H9 (cell line): ENCODE measurements around the gene NEDD4L. TPM values are rescaled to one million over a fixed set of nuclear protein-coding genes. Genes with fewer than 3 reads are reported as not detected.

ENCODE experiments used
- DNase-seq: peaks from one replicate; pipeline ENCODE4 v3.0.0-alpha.2; 2017
- H2AFZ ChIP-seq: one replicate; pipeline ENCODE4 v1.6.1; 2013; ENCODE audit warnings: mild to moderate bottlenecking, low read length, control low read depth, moderate library complexity
- H2AK5ac ChIP-seq: 2 replicates; pipeline ENCODE4 v1.6.1; 2013; ENCODE audit warnings: low read length, control low read depth, mixed read lengths; ENCODE audit not compliant: insufficient read length
- H2BK120ac ChIP-seq: one replicate; pipeline ENCODE4 v1.6.1; 2013; ENCODE audit warnings: low read depth, mild to moderate bottlenecking, low read length, control low read depth, inconsistent platforms; ENCODE audit not compliant: poor library complexity, severe bottlenecking
- H2BK12ac ChIP-seq: 2 replicates; pipeline ENCODE4 v1.6.1; 2013; ENCODE audit warnings: low read length, control low read depth, mixed read lengths, low read depth; ENCODE audit not compliant: insufficient read length
- H2BK15ac ChIP-seq: 2 replicates; pipeline ENCODE4 v1.6.1; 2013; ENCODE audit warnings: low read depth, low read length, control low read depth
- H2BK20ac ChIP-seq: one replicate; pipeline ENCODE4 v1.6.1; 2013; ENCODE audit warnings: low read depth, mild to moderate bottlenecking, low read length, control low read depth, inconsistent platforms; ENCODE audit not compliant: poor library complexity, severe bottlenecking
- H2BK5ac ChIP-seq: 2 replicates; pipeline ENCODE4 v1.6.1; 2013; ENCODE audit warnings: low read length, control low read depth, mixed read lengths; ENCODE audit not compliant: insufficient read length
- H3K14ac ChIP-seq: 2 replicates; pipeline ENCODE4 v1.6.1; 2013; ENCODE audit warnings: low read length, control low read depth; ENCODE audit not compliant: insufficient read depth
- H3K18ac ChIP-seq: 2 replicates; pipeline ENCODE4 v1.6.1; 2013; ENCODE audit warnings: low read depth, mild to moderate bottlenecking, mixed read lengths, low read length, control low read depth; ENCODE audit not compliant: insufficient read length
- H3K23ac ChIP-seq: 2 replicates; pipeline ENCODE4 v1.6.1; 2013; ENCODE audit warnings: low read length, control low read depth, mixed read lengths, low read depth; ENCODE audit not compliant: insufficient read length
- H3K23me2 ChIP-seq: 2 replicates; pipeline ENCODE4 v1.6.1; 2013; ENCODE audit warnings: low read depth, mild to moderate bottlenecking, mixed read lengths, low read length, control low read depth; ENCODE audit not compliant: insufficient read length, poor library complexity, severe bottlenecking
- H3K27ac ChIP-seq: 2 replicates; pipeline ENCODE4 v1.5.1; 2013; ENCODE audit warnings: low read length, control low read depth, mixed read lengths, low read depth; ENCODE audit not compliant: insufficient read length
- H3K27me3 ChIP-seq: 2 replicates; pipeline ENCODE4 v1.6.1; 2013; ENCODE audit warnings: low read length, control low read depth, inconsistent platforms; ENCODE audit not compliant: insufficient read depth
- H3K4ac ChIP-seq: 2 replicates; pipeline ENCODE4 v1.6.1; 2013; ENCODE audit warnings: low read depth, mild to moderate bottlenecking, control low read depth, inconsistent platforms, low read length, moderate library complexity
- H3K4me1 ChIP-seq: 2 replicates; pipeline ENCODE4 v1.6.1; 2013; ENCODE audit warnings: low read length, control low read depth, inconsistent platforms; ENCODE audit not compliant: insufficient read depth
- H3K4me2 ChIP-seq: 2 replicates; pipeline ENCODE4 v1.6.1; 2013; ENCODE audit warnings: low read length, control low read depth, mixed read lengths; ENCODE audit not compliant: insufficient read length, insufficient read depth
- H3K56ac ChIP-seq: 2 replicates; pipeline ENCODE4 v1.6.1; 2013; ENCODE audit warnings: low read depth, mild to moderate bottlenecking, mixed read lengths, low read length, control low read depth; ENCODE audit not compliant: insufficient read length
- H3K79me1 ChIP-seq: 2 replicates; pipeline ENCODE4 v1.6.1; 2013; ENCODE audit warnings: low read depth, mild to moderate bottlenecking, moderate library complexity, low read length, control low read depth, inconsistent platforms; ENCODE audit not compliant: insufficient read depth, poor library complexity, severe bottlenecking
- H3K79me2 ChIP-seq: 2 replicates; pipeline ENCODE4 v1.6.1; 2013; ENCODE audit warnings: low read length, control low read depth, inconsistent platforms; ENCODE audit not compliant: insufficient read depth
- H3K9ac ChIP-seq: 2 replicates; pipeline ENCODE4 v1.6.1; 2013; ENCODE audit warnings: low read length, control low read depth, mixed read lengths; ENCODE audit not compliant: insufficient read length; ENCODE audit errors: extremely low read depth
- H3K9me3 ChIP-seq: one replicate; pipeline ENCODE4 v1.6.1; 2013; ENCODE audit warnings: low read depth, low read length, inconsistent platforms; ENCODE audit not compliant: control insufficient read depth
- H3T11ph ChIP-seq: one replicate; pipeline ENCODE4 v1.6.1; 2013; ENCODE audit warnings: mild to moderate bottlenecking, low read length, control low read depth, inconsistent platforms
- H4K20me1 ChIP-seq: one replicate; pipeline ENCODE4 v1.6.1; 2013; ENCODE audit not compliant: control insufficient read depth, insufficient read length, insufficient read depth
- H4K5ac ChIP-seq: 2 replicates; pipeline ENCODE4 v1.6.1; 2013; ENCODE audit warnings: low read depth, mild to moderate bottlenecking, mixed read lengths, low read length, control low read depth; ENCODE audit not compliant: insufficient read length
- H4K8ac ChIP-seq: replicated peaks from 2 replicates; pipeline ENCODE4 v1.6.1; 2013; ENCODE audit warnings: low read length, control low read depth, mixed read lengths, low read depth; ENCODE audit not compliant: insufficient read length
- H4K91ac ChIP-seq: 2 replicates; pipeline ENCODE4 v1.6.1; 2013; ENCODE audit warnings: low read depth, mild to moderate bottlenecking, moderate library complexity, mixed read lengths, low read length, control low read depth; ENCODE audit not compliant: insufficient read length
- H3K27ac Mint-ChIP-seq, 3 experiments: 2 replicates in 2 of 3; 3 replicates in 1 of 3; pipeline ENCODE4 v1.8.0; 2020 to 2021; ENCODE audit warnings: mixed read lengths in 3 of 3, mild to moderate bottlenecking in 1 of 3, moderate library complexity in 1 of 3
- H3K27me3 Mint-ChIP-seq: 2 replicates; pipeline ENCODE4 v1.8.0; 2021; ENCODE audit warnings: low read depth, mild to moderate bottlenecking, moderate library complexity, mixed read lengths
- H3K36me3 Mint-ChIP-seq, 3 experiments: 2 replicates in 2 of 3; 3 replicates in 1 of 3; pipeline ENCODE4 v1.8.0; 2020 to 2021; ENCODE audit warnings: low read depth in 3 of 3, mixed read lengths in 3 of 3; ENCODE audit not compliant: insufficient read depth in 1 of 3
- H3K4me1 Mint-ChIP-seq, 2 experiments: 2 replicates each; pipeline ENCODE4 v1.8.0; 2020; ENCODE audit warnings: mixed read lengths in 2 of 2
- H3K4me3 Mint-ChIP-seq, 2 experiments: 2 replicates in 1 of 2; 3 replicates in 1 of 2; pipeline ENCODE4 v1.8.0; 2020 to 2021; ENCODE audit warnings: mild to moderate bottlenecking in 2 of 2, mixed read lengths in 2 of 2, moderate library complexity in 1 of 2
- H3K9me3 Mint-ChIP-seq, 2 experiments: 2 replicates in 1 of 2; 3 replicates in 1 of 2; pipeline ENCODE4 v1.8.0; 2020; ENCODE audit warnings: mild to moderate bottlenecking in 2 of 2, mixed read lengths in 2 of 2, moderate library complexity in 1 of 2
- WGBS: extraction: QIAGEN DNeasy Blood & Tissue Kit; methylation state at CpG from one replicate; pipeline ENCODE4 v1.1.7; 2013; ENCODE audit warnings: missing lambda C conversion rate, low lambda C conversion rate, mixed read lengths; ENCODE audit not compliant: insufficient read length; ENCODE audit errors: extremely low coverage; 5-methylcytosine and 5-hydroxymethylcytosine counted together
- total RNA-seq: library from RNA; stranded (reverse); gene quantifications from 2 replicates; pipeline ENCODE4 v1.2.1, GENCODE V29; 2021
- TF ChIP-seq, protein P1 (sequence below): fragments of 200-600 bp; sonication (generic); conservative IDR thresholded peaks from 3 replicates; pipeline ENCODE4 v1.8.0; 2021; ENCODE audit warnings: antibody characterized with exemption, mild to moderate bottlenecking

Gene NEDD4L
- total RNA-seq, 1 experiment from 2014 or later, result 76.3 TPM

DNA sequence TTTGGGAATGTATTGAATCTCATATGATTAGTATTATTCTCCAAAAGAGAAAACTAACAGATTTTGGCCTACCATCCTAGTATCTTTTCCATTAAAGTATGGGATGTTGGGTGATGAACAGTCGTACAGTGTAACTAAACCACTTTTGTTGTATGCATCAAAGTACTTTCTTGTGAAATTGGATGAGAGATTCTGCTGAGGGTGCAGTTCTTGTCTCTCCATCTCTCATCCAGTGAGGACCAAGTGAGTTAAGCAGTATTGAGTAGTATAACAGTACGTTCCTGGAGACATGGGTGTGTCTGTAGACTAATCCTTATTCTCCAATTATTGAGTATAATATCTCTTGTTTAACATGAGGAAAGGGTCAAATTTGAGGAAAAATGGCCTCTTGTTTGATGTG is 209.3 kb downstream of the NEDD4L start:
- H3K23ac ChIP-seq, result no peak overlapping the region
- Mint-ChIP-seq H3K4me3 (no peak overlapping the region), H3K27ac (no peak overlapping the region), H3K36me3 (peaks cover 2 to 9% (median 3%) of the 10 kb centered on the region in 3 experiments; a peak in 5 of 7 replicates), H3K9me3 (no peaks in the 10 kb centered on the region), H3K4me1 (peaks cover 39 to 52% of the 10 kb centered on the region in 2 experiments), H3K27me3 (no peaks in the 10 kb centered on the region)
- no peak overlapping the region for H3K4me2 ChIP-seq
- no peak overlapping the region for H3K18ac ChIP-seq
- no peaks in the 10 kb centered on the region for H3K79me2 ChIP-seq
- WGBS, result no CpG with 5 or more reads among the region's 2 CpGs
- no peak overlapping the region for H3K4ac ChIP-seq
- H2BK5ac ChIP-seq, result no peak overlapping the region
- no peak overlapping the region for H2BK20ac ChIP-seq
- peaks cover 2% of the 10 kb centered on the region; the same call in 1 of the 2 replicates for H3K4me1 ChIP-seq
- no peak for DNase-seq
- H2BK12ac ChIP-seq, result no peak overlapping the region
- H2AK5ac ChIP-seq, result no peak overlapping the region
- no peaks in the 10 kb centered on the region for H3K9me3 ChIP-seq
- H3T11ph ChIP-seq, result no peak overlapping the region
- no peaks in the 10 kb centered on the region for H4K20me1 ChIP-seq
- no peak overlapping the region for H3K56ac ChIP-seq
- H2BK15ac ChIP-seq, result no peak overlapping the region
- H2BK120ac ChIP-seq, result no peak overlapping the region
- H3K27ac ChIP-seq, result no peak overlapping the region
- H3K23me2 ChIP-seq, result no peaks in the 10 kb centered on the region
- TF ChIP-seq, protein P1, sequence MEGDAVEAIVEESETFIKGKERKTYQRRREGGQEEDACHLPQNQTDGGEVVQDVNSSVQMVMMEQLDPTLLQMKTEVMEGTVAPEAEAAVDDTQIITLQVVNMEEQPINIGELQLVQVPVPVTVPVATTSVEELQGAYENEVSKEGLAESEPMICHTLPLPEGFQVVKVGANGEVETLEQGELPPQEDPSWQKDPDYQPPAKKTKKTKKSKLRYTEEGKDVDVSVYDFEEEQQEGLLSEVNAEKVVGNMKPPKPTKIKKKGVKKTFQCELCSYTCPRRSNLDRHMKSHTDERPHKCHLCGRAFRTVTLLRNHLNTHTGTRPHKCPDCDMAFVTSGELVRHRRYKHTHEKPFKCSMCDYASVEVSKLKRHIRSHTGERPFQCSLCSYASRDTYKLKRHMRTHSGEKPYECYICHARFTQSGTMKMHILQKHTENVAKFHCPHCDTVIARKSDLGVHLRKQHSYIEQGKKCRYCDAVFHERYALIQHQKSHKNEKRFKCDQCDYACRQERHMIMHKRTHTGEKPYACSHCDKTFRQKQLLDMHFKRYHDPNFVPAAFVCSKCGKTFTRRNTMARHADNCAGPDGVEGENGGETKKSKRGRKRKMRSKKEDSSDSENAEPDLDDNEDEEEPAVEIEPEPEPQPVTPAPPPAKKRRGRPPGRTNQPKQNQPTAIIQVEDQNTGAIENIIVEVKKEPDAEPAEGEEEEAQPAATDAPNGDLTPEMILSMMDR, result no peak
- no peaks in the 10 kb centered on the region for H3K27me3 ChIP-seq
- H3K9ac ChIP-seq, result no peak overlapping the region
- no peak overlapping the region for H4K8ac ChIP-seq
- H4K5ac ChIP-seq, result no peak overlapping the region
- H3K79me1 ChIP-seq, result no peaks in the 10 kb centered on the region
- no peak overlapping the region for H3K14ac ChIP-seq
- no peak overlapping the region for H4K91ac ChIP-seq
- no peak overlapping the region for H2AFZ ChIP-seq
